Endodermal cell (in vitro differentiated cells): ENCODE measurements around the gene ROR1. TPM values are rescaled to one million over a fixed set of nuclear protein-coding genes. Genes with fewer than 3 reads are reported as not detected.

Experiments used
- DNase-seq: peaks from one replicate; pipeline ENCODE4 v3.0.0-alpha.2; 2017
- H3K27ac ChIP-seq: 2 replicates; pipeline ENCODE4 v1.5.1; 2013; ENCODE audit warnings: mild to moderate bottlenecking, low read depth, low read length, moderate library complexity
- H3K27me3 ChIP-seq: 2 replicates; pipeline ENCODE4 v1.6.1; 2013; ENCODE audit warnings: mild to moderate bottlenecking, low read length, moderate library complexity; ENCODE audit not compliant: insufficient read depth, control insufficient read depth, poor library complexity, severe bottlenecking
- H3K36me3 ChIP-seq: 2 replicates; pipeline ENCODE4 v1.7.0; 2013; ENCODE audit warnings: mild to moderate bottlenecking, low read length, moderate library complexity; ENCODE audit not compliant: control insufficient read depth, insufficient read depth
- H3K4me1 ChIP-seq: one replicate; pipeline ENCODE4 v1.7.0; 2013; ENCODE audit warnings: low read length; ENCODE audit not compliant: control insufficient read depth, insufficient read depth
- H3K4me3 ChIP-seq: 2 replicates; pipeline ENCODE4 v1.5.1; 2013; ENCODE audit warnings: mild to moderate bottlenecking, low read length, moderate library complexity
- H3K9ac ChIP-seq: 2 replicates; pipeline ENCODE4 v1.6.1; 2013; ENCODE audit warnings: mild to moderate bottlenecking, low read length, moderate library complexity; ENCODE audit not compliant: poor library complexity, severe bottlenecking; ENCODE audit errors: extremely low read depth
- H3K9me3 ChIP-seq: 2 replicates; pipeline ENCODE4 v1.6.1; 2013; ENCODE audit warnings: mild to moderate bottlenecking, low read length, moderate library complexity; ENCODE audit not compliant: control insufficient read depth
- H3K27ac Mint-ChIP-seq: 2 replicates; pipeline ENCODE4 v1.8.0; 2020; ENCODE audit warnings: mixed read lengths
- H3K27me3 Mint-ChIP-seq: 2 replicates; pipeline ENCODE4 v1.8.0; 2021; ENCODE audit warnings: mild to moderate bottlenecking, mixed read lengths; ENCODE audit not compliant: insufficient read depth
- H3K36me3 Mint-ChIP-seq: 2 replicates; pipeline ENCODE4 v1.8.0; 2020; ENCODE audit warnings: low read depth, mixed read lengths
- H3K4me1 Mint-ChIP-seq: 2 replicates; pipeline ENCODE4 v1.8.0; 2020; ENCODE audit warnings: mixed read lengths
- H3K4me3 Mint-ChIP-seq: 2 replicates; pipeline ENCODE4 v1.8.0; 2020; ENCODE audit warnings: mild to moderate bottlenecking, moderate library complexity, mixed read lengths
- H3K9me3 Mint-ChIP-seq: 2 replicates; pipeline ENCODE4 v1.8.0; 2020; ENCODE audit warnings: mild to moderate bottlenecking, mixed read lengths
- WGBS, 2 experiments: methylation state at CpG; one replicate each; pipeline versions ENCODE4 v1.1.5 to v1.1.7; 2013; ENCODE audit warnings: missing lambda C conversion rate in 2 of 2, mixed read lengths in 1 of 2; ENCODE audit not compliant: insufficient coverage in 1 of 2, insufficient read length in 1 of 2; 5-methylcytosine and 5-hydroxymethylcytosine counted together
- long read RNA-seq, 4 experiments: library from polyadenylated mRNA in 2 of 4; library from RNA in 1 of 4; library from capped mRNA in 1 of 4; stranded (forward) in 3 of 4; unstranded in 1 of 4; transcript quantifications; one replicate each; pipeline ENCODE4 v2.0.0, GENCODE V29; 2020 to 2021; ENCODE audit warnings: inconsistent platforms in 1 of 4
- polyA plus RNA-seq, 2 experiments: library from polyadenylated mRNA; stranded (reverse); fragments of 50-300 nt; gene quantifications; one replicate each; pipeline ENCODE4 v1.2.3, GENCODE V29; 2013
- total RNA-seq, 2 donors: library from RNA; stranded (reverse); fragmentation: NEBNext Ultra II Directional in 1 of 2; extraction: Animal tissue kit (Norgen Biotek cat#: 25700) in 1 of 2; gene quantifications; 2 replicates in 1 of 2; 3 replicates in 1 of 2; pipeline ENCODE4 v1.2.1, GENCODE V29; 2021
- TF ChIP-seq, protein P1 (sequence below): fragments of 200-600 bp; sonication (generic); conservative IDR thresholded peaks from 2 replicates; pipeline ENCODE4 v1.5.0; 2021; ENCODE audit warnings: antibody characterized with exemption, mild to moderate bottlenecking

ROR1 gene
- 10 to 100 TPM; 77.4 to 77.9 TPM for total RNA-seq
- polyA plus RNA-seq (2013, experiment 1 of 2), result 28.6 TPM
- polyA plus RNA-seq (2013, experiment 2 of 2), result 27.2 TPM
- long read RNA-seq, experiment 1, full-length matches to known transcripts, result 4 of 38 reads
- long read RNA-seq, experiment 1, partial matches to known transcripts, result 30 of 38 reads
- long read RNA-seq, experiment 1, other reads (novel, unspliced or antisense), result 4 of 38 reads
- long read RNA-seq, experiment 2, full-length matches to known transcripts, result 31 of 82 reads
- long read RNA-seq, experiment 2, partial matches to known transcripts, result 21 of 82 reads
- long read RNA-seq, experiment 2, other reads (novel, unspliced or antisense), result 30 of 82 reads
- long read RNA-seq, experiment 3, full-length matches to known transcripts, result 5 of 38 reads
- long read RNA-seq, experiment 3, partial matches to known transcripts, result 20 of 38 reads
- long read RNA-seq, experiment 3, other reads (novel, unspliced or antisense), result 13 of 38 reads
- long read RNA-seq, experiment 4, partial matches to known transcripts, result 8 of 12 reads
- long read RNA-seq, experiment 4, other reads (novel, unspliced or antisense), result 4 of 12 reads

DNA sequence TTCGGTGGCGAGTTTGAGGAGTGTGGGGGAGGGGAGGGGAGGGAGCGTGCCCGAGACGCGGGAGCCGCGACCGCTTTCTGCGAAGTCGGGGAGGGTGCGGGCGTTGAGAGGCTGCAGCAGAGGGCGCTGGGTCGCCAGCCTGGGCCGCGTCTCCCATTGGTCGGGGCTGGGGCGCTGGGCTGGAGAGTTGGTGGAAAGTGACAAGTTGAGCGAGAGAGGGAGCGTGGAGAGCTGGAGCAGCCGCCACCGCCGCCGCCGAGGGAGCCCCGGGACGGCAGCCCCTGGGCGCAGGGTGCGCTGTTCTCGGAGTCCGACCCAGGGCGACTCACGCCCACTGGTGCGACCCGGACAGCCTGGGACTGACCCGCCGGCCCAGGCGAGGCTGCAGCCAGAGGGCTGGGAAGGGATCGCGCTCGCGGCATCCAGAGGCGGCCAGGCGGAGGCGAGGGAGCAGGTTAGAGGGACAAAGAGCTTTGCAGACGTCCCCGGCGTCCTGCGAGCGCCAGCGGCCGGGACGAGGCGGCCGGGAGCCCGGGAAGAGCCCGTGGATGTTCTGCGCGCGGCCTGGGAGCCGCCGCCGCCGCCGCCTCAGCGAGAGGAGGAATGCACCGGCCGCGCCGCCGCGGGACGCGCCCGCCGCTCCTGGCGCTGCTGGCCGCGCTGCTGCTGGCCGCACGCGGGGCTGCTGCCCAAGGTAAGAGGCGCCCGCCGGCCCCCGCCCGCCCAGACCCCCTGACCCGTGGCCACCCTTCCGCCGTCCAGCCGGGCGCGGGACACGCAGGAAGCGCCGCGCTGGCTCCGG is at the start of gene ROR1:
TSS of gene ROR1 (plus strand) at position 203 of the 802 bp plus-strand sequence.
- H3K36me3 Mint-ChIP-seq, result no peaks in the 10 kb centered on the region
- H3K4me3 ChIP-seq, result peak within 1 kb of the TSS; percentile 80
- H3K9me3 ChIP-seq, result no peaks in the 10 kb centered on the region
- no peaks in the 10 kb centered on the region for H3K9me3 Mint-ChIP-seq
- H3K4me3 Mint-ChIP-seq, result peak within 1 kb of the TSS; percentile 95
- 0 to 1% methylated on average over 20 to 99 of the region's 99 CpGs for WGBS, 2 experiments
- TF ChIP-seq, protein P1, sequence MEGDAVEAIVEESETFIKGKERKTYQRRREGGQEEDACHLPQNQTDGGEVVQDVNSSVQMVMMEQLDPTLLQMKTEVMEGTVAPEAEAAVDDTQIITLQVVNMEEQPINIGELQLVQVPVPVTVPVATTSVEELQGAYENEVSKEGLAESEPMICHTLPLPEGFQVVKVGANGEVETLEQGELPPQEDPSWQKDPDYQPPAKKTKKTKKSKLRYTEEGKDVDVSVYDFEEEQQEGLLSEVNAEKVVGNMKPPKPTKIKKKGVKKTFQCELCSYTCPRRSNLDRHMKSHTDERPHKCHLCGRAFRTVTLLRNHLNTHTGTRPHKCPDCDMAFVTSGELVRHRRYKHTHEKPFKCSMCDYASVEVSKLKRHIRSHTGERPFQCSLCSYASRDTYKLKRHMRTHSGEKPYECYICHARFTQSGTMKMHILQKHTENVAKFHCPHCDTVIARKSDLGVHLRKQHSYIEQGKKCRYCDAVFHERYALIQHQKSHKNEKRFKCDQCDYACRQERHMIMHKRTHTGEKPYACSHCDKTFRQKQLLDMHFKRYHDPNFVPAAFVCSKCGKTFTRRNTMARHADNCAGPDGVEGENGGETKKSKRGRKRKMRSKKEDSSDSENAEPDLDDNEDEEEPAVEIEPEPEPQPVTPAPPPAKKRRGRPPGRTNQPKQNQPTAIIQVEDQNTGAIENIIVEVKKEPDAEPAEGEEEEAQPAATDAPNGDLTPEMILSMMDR, result peak; percentile 76
- no peaks in the 10 kb centered on the region for H3K27me3 ChIP-seq
- DNase-seq, result peak; percentile 97
- peak within 1 kb of the TSS; percentile 62 for H3K27ac ChIP-seq
- no peaks in the 10 kb centered on the region for H3K36me3 ChIP-seq
- H3K27me3 Mint-ChIP-seq, result no peaks in the 10 kb centered on the region
- H3K9ac ChIP-seq, result peak within 1 kb of the TSS; percentile 39
- H3K4me1 ChIP-seq, result peaks cover 19% of the 10 kb centered on the region
- H3K27ac Mint-ChIP-seq, result peak within 1 kb of the TSS; percentile 94
- peaks cover 62% of the 10 kb centered on the region for H3K4me1 Mint-ChIP-seq

DNA sequence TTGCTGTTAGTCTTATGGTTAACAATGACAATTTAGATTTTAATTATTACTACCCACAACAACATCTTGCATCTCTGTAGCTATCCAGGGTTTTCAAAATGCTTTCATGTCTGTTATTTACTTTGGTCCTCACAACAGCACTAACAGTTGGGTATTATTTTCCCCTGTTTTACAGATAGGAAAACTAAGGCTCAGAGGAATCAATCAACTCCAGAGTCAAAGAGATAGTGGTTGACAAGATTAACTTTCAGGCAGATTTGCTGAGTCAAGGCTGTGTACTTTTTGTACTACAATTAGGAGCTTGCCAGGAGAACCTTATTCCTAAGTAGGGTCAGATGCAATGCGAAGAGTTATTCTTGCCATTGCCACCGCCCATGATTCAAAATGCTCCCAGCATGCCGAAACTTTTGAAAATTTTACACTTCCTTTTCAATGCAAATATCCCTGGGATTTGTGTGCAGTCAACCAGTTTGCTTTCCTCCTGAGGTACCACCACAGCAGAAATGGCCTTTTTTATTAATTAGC is 49.4 kb upstream of the ROR1 start:
- Mint-ChIP-seq H3K4me3 (no peak overlapping the region), H3K9me3 (peaks cover 8% of the 10 kb centered on the region)

More for the DNA sequence above, 49.4 kb upstream of the ROR1 start:
- H3K4me3 ChIP-seq, result no peak overlapping the region
- H3K4me1 ChIP-seq, result peaks cover 21% of the 10 kb centered on the region
- Mint-ChIP-seq H3K4me1 (peaks cover 30% of the 10 kb centered on the region), H3K36me3 (no peaks in the 10 kb centered on the region), H3K27ac (no peak overlapping the region), H3K27me3 (no peaks in the 10 kb centered on the region)
- no peaks in the 10 kb centered on the region for H3K36me3 ChIP-seq
- whole genome bisulfite sequencing, 2 experiments, result 77 to 99% methylated on average over 3 of the region's 3 CpGs
- H3K27me3 ChIP-seq, result no peaks in the 10 kb centered on the region
- no peak overlapping the region for H3K9ac ChIP-seq
- H3K9me3 ChIP-seq, result peaks cover 17% of the 10 kb centered on the region
- TF ChIP-seq, protein P1, result no peak
- H3K27ac ChIP-seq, result no peak overlapping the region
- DNase-seq, result no peak
